ENCODE data around the gene NRM.
"Not testable (repeated sequence)": the region's sequence is repeated elsewhere in the genome, so short reads cannot be mapped to it uniquely, and the experiment has no call there.

The NRM gene

DNA sequence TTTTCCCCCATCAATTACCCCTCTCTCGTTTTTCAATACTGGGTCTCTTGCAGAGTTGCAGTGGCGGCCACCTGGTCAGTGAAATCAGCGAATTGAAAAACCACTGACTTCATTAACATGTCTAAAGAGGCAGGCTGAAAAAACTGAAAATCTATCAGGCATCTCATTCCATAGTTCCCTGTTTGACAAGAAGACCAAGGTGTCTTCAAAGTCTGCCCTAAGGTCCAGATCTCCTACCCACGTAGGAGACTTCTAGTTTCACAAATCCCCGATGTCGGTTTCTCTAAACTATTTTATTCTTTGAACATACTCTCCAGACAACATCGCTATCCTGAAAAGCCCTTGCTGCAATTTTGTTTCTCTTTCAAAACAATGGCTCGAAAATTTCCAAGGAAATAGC lies 28.6 kb upstream of the NRM start:
- TF ChIP-seq, protein P1, sequence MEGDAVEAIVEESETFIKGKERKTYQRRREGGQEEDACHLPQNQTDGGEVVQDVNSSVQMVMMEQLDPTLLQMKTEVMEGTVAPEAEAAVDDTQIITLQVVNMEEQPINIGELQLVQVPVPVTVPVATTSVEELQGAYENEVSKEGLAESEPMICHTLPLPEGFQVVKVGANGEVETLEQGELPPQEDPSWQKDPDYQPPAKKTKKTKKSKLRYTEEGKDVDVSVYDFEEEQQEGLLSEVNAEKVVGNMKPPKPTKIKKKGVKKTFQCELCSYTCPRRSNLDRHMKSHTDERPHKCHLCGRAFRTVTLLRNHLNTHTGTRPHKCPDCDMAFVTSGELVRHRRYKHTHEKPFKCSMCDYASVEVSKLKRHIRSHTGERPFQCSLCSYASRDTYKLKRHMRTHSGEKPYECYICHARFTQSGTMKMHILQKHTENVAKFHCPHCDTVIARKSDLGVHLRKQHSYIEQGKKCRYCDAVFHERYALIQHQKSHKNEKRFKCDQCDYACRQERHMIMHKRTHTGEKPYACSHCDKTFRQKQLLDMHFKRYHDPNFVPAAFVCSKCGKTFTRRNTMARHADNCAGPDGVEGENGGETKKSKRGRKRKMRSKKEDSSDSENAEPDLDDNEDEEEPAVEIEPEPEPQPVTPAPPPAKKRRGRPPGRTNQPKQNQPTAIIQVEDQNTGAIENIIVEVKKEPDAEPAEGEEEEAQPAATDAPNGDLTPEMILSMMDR (IDR thresholded peaks at IDR 0.05): no peak
- no peak for DNase-seq
- Mint-ChIP-seq H3K36me3 (ENCODE audit: low read depth) (peaks cover 55% of the 10 kb centered on the region), H3K4me1 (peaks cover 61% of the 10 kb centered on the region), H3K27me3 (ENCODE audit: low read depth, poor library complexity) (peaks cover 3% of the 10 kb centered on the region), H3K4me3 (peak overlapping the region; percentile 97), H3K27ac (peak overlapping the region; percentile 97), H3K9me3 (no peaks in the 10 kb centered on the region)

DNA sequence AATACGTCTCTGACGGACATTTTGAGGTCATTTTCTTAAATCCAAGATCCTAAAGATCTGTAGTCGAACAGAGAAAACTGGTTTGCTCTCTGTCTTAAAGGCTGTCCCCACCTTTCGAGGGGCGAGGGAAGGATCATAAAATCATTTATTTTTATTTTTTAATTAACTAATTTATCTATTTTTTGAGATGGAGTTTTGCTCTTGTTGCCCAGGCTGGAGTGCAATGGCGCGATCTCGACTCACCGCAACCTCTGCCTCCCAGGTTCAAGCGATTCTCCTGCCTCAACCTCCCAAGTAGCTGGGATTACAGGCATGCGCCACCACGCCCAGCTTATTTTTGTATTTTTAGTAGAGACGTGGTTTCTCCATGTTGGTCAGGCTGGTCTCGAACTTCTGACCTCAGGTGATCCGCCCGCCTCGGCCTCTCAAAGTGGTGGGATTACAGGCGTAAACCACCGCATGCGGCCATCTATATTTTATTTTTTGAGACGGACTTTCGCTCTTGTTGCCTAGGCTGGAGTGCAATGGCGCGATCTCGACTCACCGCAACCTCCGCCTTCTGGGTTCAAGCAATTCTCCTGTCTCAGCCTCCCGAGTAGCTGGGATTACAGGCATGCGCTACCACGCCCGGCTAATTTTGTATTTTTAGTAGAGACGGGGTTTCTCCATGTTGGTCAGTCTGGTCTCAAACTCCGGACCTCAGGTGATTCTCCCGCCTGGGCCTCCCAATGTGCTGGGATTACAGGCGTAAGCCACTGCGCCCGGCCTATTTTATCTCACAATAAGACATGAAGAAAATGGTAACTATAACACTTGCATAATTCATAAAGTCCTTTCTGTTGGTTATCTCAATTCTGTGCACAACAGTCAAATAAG lies 27.3 kb upstream of the NRM start:
- peak overlapping the region; percentile 100 for H3K27ac Mint-ChIP-seq
- H3K4me3 Mint-ChIP-seq: peak overlapping the region; percentile 97
- not testable (repeated sequence) for H3K27me3 Mint-ChIP-seq (ENCODE audit: low read depth, poor library complexity); DNase-seq; H3K9me3 Mint-ChIP-seq
- H3K36me3 Mint-ChIP-seq (ENCODE audit: low read depth): peaks cover 53% of the 10 kb centered on the region
- peaks cover 48% of the 10 kb centered on the region for H3K4me1 Mint-ChIP-seq

DNA sequence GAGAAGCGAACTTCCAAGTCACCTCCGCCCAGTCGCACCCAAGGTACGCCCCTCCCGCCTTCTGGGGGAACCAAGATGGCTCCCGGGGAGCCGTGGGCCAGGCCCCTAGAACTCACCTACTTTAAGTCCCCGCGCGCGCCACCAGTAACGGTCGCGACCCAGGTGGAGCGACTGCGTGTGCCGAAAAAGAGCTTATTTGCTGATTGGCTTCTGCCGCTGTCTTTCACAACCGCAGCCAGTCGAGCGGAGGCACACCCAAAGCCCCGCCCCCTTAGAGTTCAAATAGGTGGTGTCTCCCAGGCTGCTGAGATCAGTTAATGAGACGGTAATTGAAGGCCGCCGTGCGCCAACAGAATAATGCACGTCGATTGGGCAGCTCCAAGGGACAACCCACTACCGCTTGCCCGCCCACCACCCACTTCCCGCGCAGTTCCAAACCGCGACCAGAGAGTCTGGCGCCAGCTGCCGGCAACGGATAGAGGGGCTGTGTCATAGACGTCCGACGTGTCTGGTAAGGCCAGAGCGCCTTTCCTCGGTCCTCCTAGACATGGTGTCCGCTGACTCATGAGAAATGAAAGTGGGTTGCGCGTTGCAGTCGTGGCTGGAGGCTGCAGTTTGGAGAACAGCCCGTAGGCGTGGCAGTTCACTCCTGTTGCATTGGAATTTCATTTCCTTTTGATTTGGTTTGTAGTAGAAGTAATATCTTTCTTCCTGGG lies 26.5 kb upstream of the NRM start, which contains the start of gene MDC1:
TSS of gene MDC1 (minus strand) at position 153 of the 716 bp plus-strand sequence. CDS start 2,106 bp downstream, outside the sequence.
- Mint-ChIP-seq H3K27me3 (ENCODE audit: low read depth, poor library complexity) (no peaks in the 10 kb centered on the region), H3K4me3 (peak within 1 kb of the TSS; percentile 97), H3K36me3 (ENCODE audit: low read depth) (peaks cover 54% of the 10 kb centered on the region), H3K4me1 (peaks cover 41% of the 10 kb centered on the region), H3K27ac (peak within 1 kb of the TSS; percentile 100), H3K9me3 (no peaks in the 10 kb centered on the region)
- DNase-seq: peak; percentile 96
- TF ChIP-seq, protein P1 (IDR thresholded peaks at IDR 0.05): peak; percentile 23

DNA sequence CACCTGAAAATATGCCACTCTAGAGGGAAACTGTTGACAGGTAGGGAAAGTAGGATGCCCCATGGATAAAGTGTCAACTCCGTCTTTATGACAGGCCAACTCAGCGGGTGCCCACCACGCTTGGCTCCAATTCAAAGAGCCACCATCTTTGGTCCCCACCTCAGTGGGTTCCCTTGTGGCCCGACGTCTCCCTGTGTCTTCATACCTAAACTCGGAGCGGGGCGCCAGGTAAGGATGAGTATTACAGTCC lies 26.0 kb upstream of the NRM start:
- Mint-ChIP-seq H3K9me3 (no peaks in the 10 kb centered on the region), H3K4me1 (peaks cover 40% of the 10 kb centered on the region), H3K27me3 (ENCODE audit: low read depth, poor library complexity) (no peaks in the 10 kb centered on the region), H3K36me3 (ENCODE audit: low read depth) (peaks cover 57% of the 10 kb centered on the region), H3K27ac (peak overlapping the region; percentile 98), H3K4me3 (peak overlapping the region; percentile 97)
- DNase-seq: no peak
- TF ChIP-seq, protein P1 (IDR thresholded peaks at IDR 0.05): no peak

DNA sequence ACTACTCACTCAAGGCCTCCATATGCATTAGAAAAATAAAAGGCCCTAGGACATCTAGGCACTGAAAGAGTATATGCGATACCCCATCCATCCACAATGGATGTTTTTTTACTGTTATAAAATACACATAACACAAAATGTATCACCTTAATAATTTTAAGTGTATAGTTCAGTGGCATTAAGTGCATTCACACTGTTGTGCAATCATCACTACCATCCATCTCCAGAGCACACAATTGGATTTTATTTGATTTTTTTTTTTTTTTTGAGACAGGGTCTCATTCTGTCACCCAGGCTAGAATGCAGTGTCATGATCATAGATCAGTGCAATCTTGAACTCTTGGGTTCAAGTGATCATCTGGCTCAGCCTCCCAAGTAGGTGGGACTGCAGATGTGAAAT lies 23.5 kb upstream of the NRM start:
- TF ChIP-seq, protein P1 (IDR thresholded peaks at IDR 0.05): no peak
- no peak for DNase-seq
- no peaks in the 10 kb centered on the region for H3K9me3 Mint-ChIP-seq
- H3K4me3 Mint-ChIP-seq: no peak overlapping the region
- peaks cover 32% of the 10 kb centered on the region for H3K4me1 Mint-ChIP-seq
- H3K27ac Mint-ChIP-seq: no peak overlapping the region
- peaks cover 62% of the 10 kb centered on the region for H3K36me3 Mint-ChIP-seq (ENCODE audit: low read depth)
- H3K27me3 Mint-ChIP-seq (ENCODE audit: low read depth, poor library complexity): peaks cover 3% of the 10 kb centered on the region

DNA sequence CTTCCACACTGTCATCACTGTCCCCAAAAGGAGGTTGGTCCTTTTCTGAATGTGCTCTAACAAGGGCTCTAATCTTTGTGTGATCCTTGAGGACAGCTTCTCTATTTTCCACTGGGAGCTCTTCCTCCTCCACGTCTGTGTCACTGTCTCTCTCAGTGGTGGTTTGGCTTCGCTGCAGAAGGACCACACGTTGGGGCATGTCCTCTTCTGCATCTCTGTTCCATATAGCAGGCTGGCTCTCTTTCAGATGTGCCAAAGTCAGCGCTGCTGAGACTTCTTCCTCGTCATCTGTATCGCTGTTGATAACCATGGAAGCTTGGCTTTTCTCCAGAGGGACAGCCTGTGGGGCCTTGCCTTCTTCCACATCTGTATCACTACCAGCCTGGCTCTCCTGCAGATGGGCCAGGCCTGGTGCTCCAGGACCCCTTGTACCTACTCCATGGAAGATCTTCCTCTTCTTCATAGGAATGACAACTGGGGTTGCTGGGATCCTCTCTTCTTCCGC lies 21.7 kb upstream of the NRM start:
- H3K4me3 Mint-ChIP-seq: no peak overlapping the region
- H3K9me3 Mint-ChIP-seq: no peaks in the 10 kb centered on the region
- H3K36me3 Mint-ChIP-seq (ENCODE audit: low read depth): peaks cover 73% of the 10 kb centered on the region
- TF ChIP-seq, protein P1 (IDR thresholded peaks at IDR 0.05): no peak
- no peak for DNase-seq
- H3K27ac Mint-ChIP-seq: no peak overlapping the region
- H3K4me1 Mint-ChIP-seq: peaks cover 25% of the 10 kb centered on the region
- H3K27me3 Mint-ChIP-seq (ENCODE audit: low read depth, poor library complexity): peaks cover 3% of the 10 kb centered on the region
